NCI-H146 (cell line): Measurements from ENCODE around the gene GRIP1.
A peak's percentile ranks its signal among the peaks of the same experiment; 100 is the strongest.
"Not testable (repeated sequence)": the region's sequence is repeated elsewhere in the genome, so short reads cannot be mapped to it uniquely, and the experiment has no call there.

ENCODE experiments used
- DNase-seq: peaks from one replicate; lab custom pipeline; 2025; lab: John Stamatoyannopoulos, UW

The GRIP1 gene

DNA sequence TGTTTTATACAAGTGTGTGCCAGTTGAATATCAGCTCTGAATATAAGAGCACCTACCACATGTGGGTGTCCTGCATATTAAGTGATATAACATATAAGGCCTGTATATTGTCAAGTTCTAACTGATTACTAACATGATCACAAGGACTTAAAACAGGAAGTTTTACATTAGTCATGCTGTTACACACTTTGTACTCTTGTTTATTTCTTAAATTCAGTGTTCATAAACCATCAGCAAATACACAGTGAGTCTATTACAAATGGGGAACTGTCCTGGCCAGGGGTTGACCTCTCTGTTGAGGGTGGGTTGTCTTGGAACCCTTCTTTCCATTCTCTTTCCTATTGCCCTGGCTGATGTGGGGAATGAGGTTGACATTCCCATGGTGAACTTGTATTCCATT is 357.4 kb downstream of the GRIP1 start:
- DNase-seq, result no peak

DNA sequence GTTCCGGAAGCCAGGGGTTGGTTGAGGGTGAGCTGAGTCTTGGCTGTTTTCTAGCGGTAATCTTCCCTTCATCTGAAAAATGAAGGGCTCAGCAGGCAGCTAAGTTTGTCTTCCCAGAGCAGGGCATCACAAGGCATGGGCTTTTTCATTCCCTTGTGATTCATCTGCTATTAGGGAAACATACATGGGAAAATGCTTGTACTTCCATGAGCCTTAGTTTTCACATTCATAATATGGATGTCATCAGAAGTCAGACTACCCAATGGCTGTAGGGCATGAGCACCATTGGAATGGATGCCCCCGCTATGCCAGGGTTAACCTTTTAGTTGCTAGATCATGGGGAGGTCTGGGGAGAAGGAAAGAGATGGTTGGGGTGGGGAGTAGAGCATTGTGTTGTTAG is 357.9 kb downstream of the GRIP1 start:
- no peak for DNase-seq

DNA sequence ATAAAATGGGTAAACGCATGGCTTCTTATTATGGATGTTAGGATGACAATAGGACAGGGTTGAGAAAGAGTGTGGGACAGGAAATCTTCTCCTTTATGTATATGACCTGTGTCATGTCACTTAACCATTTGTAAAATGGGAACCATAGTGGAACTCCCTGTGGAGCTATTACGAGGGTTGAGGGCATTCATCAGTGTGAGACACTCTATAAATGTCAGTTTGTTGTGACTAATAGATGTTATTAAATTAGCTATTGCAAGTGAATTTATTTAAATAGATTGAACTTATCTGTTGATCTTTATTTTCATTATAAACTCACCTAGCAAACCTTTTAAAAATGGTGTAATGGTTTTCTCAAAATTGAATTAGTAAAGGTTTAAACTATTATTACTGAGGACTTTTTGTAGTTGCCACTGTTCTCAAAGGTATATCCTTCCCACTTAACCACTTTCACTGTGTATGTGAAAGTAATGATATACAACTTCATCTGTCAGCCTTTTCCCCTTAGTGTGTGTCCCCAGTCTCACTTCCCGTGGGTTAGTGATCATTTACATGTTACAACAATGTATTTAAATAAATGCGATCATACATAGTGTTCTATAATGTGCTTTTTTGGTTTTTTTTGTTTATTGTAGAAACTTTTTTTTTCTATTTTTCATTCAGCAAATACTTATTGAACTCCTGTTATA is 359.5 kb downstream of the GRIP1 start:
- no peak for DNase-seq

DNA sequence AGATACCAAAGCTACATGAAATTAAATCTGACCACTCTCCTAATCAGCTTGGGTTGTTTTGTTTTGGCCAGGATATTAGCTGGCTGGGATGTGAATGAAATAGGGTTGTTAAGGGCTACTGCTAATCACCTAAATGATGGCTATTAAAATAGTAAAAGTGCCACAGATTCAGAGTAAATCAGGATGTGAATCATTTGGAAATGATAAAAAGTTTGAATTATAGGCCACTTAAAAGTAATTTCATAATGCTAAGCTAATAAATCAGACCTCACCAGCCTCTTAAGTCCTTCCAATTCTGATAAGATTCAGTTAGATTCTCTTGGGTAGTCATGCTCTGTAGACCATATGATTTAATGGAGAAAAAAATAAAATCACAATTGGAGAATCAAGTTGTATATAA is 364.6 kb downstream of the GRIP1 start:
- no peak for DNase-seq

DNA sequence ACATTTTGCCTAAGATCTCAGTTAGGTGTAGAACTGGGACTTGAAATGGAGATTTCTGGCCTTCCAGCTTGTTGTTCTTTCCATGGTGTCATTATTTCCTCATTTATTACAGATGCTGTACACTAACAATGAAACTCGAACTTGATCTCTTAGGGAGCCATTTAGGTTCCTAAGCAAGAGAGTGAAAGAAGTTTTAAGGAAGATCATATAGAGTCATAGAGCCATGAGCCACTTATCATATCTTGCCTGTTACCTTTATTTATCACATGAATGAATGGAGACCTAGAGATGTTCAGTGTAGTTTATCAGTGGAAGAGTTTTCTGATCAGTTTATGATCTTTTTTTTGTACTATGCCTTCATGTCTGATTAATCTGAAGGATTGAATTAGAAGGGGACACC is 366.7 kb downstream of the GRIP1 start:
- no peak for DNase-seq

DNA sequence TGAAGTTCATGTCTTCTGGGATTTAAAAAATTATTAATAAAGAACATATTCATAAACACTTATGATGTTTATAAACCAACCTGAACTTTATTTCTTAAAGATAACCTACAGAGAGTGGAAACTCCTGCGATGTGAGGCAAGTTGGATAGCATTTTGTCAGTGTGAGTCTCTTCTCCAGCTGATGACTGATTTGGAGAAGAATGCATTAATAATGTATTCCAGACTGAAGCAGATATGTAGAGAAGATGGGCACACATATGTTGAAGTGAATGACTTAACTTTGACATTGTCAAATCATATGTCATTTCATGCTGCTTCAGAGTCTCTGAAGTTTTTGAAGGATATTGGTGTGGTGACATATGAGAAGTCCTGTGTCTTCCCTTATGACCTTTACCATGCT is 369.3 kb downstream of the GRIP1 start:
- no peak for DNase-seq

DNA sequence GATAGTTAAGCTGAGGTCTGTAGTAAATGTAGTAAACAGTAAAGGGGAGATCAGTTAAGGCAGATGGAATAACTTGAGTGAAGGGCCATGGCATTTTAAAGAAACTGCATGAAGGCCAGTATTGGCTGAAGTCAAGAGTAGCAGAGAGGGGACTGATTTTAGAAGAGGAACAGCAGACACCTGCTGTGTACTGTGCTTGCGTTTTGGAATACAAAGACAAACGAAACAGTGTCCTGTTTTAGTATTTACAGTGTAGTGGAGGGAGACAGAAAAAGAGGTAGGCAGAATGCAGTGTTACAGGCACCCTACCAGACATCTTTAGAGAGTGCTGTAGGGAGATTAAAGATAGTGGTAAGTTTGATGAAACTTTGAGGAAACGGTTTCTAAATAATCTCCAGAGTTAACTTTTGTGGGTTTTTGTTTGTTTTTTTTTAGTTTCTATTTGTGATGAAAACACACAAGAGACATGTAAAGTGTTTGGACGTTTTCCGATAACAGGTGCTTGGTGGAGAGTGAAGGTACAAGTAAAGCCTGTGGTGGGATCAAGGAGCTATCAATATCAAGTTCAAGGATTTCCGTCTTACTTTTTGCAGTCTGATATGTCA is 374.5 kb downstream of the GRIP1 start:
- DNase-seq, result no peak

DNA sequence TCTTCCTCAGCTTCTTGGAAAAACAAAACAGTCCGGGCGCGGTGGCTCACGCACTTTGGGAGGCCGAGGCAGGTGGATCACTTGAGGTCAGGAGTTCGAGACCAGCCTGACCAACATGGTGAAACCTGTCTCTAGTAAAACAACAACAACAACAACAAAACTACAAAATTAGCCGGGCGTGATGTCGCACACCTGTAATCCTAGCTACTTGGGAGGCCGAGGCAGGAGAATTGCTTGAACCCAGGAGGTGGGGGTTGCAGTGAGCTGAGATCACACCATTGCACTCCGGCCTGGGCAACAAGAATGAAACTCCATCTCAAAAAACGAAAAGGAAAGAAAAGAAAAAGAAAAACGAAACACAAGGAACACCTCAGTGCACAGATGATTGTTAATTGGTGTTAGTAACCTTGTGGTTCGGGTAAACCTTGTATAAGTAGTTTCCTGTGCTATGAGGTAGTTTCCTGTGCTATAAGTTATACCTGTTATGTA is 375.5 kb downstream of the GRIP1 start:
- DNase-seq, result not testable (repeated sequence)

DNA sequence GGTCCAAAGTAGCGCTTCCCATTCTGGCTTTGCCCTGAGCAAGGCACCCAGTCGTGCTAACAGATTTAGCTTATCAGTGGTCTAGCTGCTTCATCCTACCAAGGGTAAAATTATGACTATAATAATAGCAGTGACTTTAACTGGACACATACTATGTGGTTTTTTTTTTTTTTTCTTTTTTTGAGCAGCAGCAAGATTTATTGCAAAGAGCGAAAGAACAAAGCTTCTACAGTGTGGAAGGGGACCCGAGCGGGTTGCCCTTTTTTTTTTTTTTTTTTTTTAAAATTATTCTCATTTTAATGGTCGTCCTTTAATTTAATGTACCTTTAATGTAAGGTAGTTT is 376.1 kb downstream of the GRIP1 start:
- no peak for DNase-seq

DNA sequence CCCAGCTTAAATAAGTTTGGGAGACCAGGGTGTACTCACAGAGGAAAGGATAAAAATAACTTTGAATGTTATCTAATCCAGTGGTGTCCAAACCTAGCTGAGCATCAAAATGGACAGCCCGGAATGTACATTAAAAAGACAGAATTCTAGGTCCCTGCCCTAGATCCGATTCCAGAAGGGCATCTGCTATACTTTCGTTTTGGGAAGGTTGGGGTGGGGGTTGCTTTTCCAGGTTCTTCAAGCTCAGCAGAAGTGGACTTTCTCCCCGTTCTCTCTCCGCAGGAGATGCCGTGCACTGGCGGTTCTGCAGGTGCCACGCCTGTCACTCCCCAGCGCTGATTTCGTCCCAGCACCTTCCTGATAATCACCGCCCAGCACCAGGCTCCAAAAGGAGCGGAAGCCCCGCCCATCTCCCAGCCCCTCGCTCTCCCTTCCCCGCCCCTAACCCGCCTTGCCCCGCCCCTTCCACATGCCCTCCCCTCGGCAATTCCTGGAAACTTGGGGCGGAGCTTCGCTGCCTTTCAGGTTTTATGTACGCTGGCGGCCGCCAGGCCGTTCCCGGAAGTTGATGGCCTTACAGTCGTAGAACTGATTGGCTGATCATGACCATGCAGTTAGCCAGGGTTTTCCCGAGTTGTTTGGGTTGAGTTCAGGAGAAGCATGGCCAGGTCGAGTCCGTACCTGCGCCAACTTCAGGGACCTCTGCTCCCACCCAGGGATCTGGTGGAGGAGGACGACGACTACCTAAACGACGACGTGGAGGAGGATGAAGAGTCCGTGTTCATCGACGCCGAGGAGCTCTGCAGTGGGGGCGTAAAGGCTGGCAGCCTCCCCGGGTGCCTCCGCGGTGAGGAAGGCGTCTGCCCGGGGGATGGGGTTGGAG is 376.7 kb downstream of the GRIP1 start, which contains the start of gene HELB:
HELB (plus strand) TSS at position 550 of the 883 bp plus-strand sequence; CDS start at position 661, 111 bp downstream.
- DNase-seq, result peak; percentile 98

DNA sequence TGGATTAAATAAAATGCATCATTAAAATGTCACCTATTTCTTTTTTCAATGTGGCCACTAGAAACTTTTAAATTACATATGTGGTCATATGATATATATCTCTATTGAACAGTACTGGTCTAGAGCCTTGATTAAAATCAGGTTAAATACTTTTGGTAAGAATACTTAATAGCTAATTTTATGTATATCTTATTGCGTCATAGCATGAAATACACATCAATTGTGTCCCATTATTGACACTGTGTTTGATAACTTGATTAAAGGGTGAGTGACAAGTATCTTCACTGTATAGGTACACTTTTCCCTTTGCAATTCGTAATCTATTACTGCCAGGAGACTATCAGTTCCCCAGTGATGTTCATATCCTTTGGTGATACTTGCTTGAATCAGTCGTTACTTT is 381.0 kb downstream of the GRIP1 start:
- DNase-seq, result no peak
